ENCODE measurements around the gene ETS1.

DNA sequence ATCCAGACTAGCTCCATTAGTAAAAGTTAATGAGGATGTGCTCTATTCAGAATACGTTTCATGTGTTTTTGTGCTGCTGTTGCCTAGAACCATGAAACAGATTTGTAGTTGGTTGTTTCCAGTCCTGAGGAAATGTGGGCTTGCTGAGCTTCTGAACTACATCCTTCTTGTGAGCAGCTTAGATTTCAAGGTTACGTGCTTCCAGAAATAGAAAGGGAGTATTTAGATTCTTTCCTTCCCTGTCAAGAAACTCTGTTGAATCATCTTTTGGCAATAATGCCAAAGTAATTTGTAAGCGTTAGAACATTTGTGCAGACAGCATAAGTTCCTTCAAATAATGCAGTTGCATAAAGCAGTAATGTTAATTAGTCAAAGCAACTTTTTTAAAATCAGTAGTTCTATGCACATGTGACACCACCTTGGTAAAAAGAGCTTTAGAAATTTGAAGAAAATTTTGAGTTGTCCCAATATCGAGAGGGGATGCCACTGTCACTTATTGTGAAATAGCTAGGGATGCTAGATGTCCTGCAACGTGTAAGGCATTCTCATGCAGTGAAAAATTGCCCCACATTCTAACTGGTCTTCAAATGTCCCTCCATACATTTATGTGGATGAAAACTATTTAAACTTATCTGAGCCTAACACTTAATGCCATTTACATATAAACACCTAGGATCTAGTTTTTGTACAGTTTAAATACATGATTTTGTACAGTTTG, 169.6 kb downstream of the ETS1 start:
- no peak for TF ChIP-seq CTCF (IDR thresholded peaks at IDR 0.05)
- TF ChIP-seq POLR2A (IDR thresholded peaks at IDR 0.05): no peak

Data from adrenal gland (tissue), 5 donors.